Measurements from ENCODE around the gene CKAP4. TPM values are rescaled to one million over a fixed set of nuclear protein-coding genes. Genes with fewer than 3 reads are reported as not detected.

The CKAP4 gene
- total and polyA plus RNA-seq, 8 donors, result 13.7 to 98.7 (median 39.1) TPM

DNA sequence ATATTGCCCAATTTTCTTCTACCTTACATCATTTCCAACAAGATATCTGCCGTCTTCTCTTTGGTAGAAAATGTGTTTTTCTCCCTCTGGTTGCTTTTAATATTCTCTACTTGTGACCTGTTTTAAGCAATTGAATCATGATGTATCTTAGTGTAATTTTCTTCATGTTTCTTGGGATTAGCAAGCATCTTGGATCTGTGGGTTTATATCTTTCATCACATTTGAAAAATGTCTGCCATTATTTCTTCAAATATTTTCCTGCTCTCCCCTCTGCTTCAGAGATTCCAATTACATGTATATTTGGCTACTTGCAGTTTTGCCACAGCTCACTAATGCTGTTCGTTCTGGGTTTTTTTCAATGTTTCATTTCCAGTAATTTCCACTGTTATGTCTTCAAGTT is 30.1 kb downstream of the CKAP4 start:
- H3K4me1 ChIP-seq, result no peaks in the 10 kb centered on the region
- H3K36me3 ChIP-seq, result no peaks in the 10 kb centered on the region
- DNase-seq, result no peak
- peaks cover 8 to 22% (median 21%) of the 10 kb centered on the region in 4 donors for H3K9me3 ChIP-seq
- no peak overlapping the region for H3K27ac ChIP-seq
- H3K27me3 ChIP-seq, result peaks cover 0 to 11% (median 0%) of the 10 kb centered on the region in 3 donors
- TF ChIP-seq, protein P1, sequence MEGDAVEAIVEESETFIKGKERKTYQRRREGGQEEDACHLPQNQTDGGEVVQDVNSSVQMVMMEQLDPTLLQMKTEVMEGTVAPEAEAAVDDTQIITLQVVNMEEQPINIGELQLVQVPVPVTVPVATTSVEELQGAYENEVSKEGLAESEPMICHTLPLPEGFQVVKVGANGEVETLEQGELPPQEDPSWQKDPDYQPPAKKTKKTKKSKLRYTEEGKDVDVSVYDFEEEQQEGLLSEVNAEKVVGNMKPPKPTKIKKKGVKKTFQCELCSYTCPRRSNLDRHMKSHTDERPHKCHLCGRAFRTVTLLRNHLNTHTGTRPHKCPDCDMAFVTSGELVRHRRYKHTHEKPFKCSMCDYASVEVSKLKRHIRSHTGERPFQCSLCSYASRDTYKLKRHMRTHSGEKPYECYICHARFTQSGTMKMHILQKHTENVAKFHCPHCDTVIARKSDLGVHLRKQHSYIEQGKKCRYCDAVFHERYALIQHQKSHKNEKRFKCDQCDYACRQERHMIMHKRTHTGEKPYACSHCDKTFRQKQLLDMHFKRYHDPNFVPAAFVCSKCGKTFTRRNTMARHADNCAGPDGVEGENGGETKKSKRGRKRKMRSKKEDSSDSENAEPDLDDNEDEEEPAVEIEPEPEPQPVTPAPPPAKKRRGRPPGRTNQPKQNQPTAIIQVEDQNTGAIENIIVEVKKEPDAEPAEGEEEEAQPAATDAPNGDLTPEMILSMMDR (IDR thresholded peaks at IDR 0.05), result no peak
- no peak for TF ChIP-seq POLR2A (IDR thresholded peaks at IDR 0.05)
- 91 to 95% (median 92%) methylated on average over 2 of the region's 2 CpGs for WGBS, 5 donors
- no peak overlapping the region for H3K4me3 ChIP-seq
- intact Hi-C loops (cut with DNase I; ENCODE audit: low total_unique reads), result no loop called here

GRCh38 chr12:106214571-106214970 is 33.2 kb downstream of the CKAP4 start:
- Histone ChIP-seq H3K27ac (no peak overlapping the region), H3K27me3 (peaks cover 0 to 22% (median 0%) of the 10 kb centered on the region in 3 donors), H3K4me1 (no peaks in the 10 kb centered on the region), H3K4me3 (no peak overlapping the region), H3K36me3 (no peaks in the 10 kb centered on the region), H3K9me3 (peaks cover 8 to 22% (median 21%) of the 10 kb centered on the region in 4 donors)
- WGBS, 5 donors, result 53 to 59% (median 54%) methylated on average over 3 to 4 of the region's 4 CpGs
- TF ChIP-seq POLR2AphosphoS5 (IDR thresholded peaks at IDR 0.05) (no peak), EP300 (IDR thresholded peaks at IDR 0.05) (no peak), POLR2A (IDR thresholded peaks at IDR 0.05) (no peak)
- TF ChIP-seq, protein P1 (IDR thresholded peaks at IDR 0.05), result no peak
- DNase-seq, result no peak
- intact Hi-C loops (cut with DNase I; ENCODE audit: low total_unique reads), result no loop called here

- Histone ChIP-seq H3K9me3 (peaks cover 8 to 20% (median 18%) of the 10 kb centered on the region in 4 donors), H3K4me3 (no peak overlapping the region), H3K27me3 (peaks cover 0 to 22% (median 0%) of the 10 kb centered on the region in 3 donors), H3K27ac (no peak overlapping the region), H3K36me3 (no peaks in the 10 kb centered on the region), H3K4me1 (no peaks in the 10 kb centered on the region)
- TF ChIP-seq, protein P1 (IDR thresholded peaks at IDR 0.05), result no peak
- TF ChIP-seq EP300 (IDR thresholded peaks at IDR 0.05) (no peak), POLR2AphosphoS5 (IDR thresholded peaks at IDR 0.05) (no peak), POLR2A (IDR thresholded peaks at IDR 0.05) (no peak)
- intact Hi-C loops (cut with DNase I; ENCODE audit: low total_unique reads), result no loop called here
- no peak for DNase-seq
- 46 to 64% (median 63%) methylated on average over 5 to 6 of the region's 6 CpGs for WGBS, 5 donors
These were observed 34.2 kb downstream of the CKAP4 start for GRCh38 chr12:106213662-106214061.

DNA sequence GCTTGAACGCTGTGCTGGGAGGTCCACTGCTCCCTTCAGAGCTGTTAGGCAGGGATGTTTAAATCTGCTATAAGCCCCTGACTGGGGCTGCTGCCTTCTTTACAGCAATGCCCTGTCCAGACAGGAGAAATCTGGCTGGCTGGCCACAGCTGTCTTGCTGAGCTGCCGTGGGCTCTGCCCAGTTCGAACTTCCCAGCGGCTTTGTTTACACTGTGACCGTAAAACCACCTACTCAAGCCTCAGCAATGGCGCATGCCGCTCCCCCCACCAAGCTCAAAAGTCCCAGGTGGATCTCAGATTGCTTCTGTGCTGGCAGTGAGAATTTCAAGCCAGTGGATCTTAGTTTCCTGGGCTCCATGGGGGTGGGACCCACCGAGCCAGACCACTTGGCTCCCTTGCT is 35.8 kb downstream of the CKAP4 start:
- 54 to 67% (median 58%) methylated on average over 1 to 8 of the region's 8 CpGs for WGBS, 5 donors
- peaks cover 0 to 3% (median under 1%) of the 10 kb centered on the region in 4 donors for H3K9me3 ChIP-seq
- intact Hi-C loops (cut with DNase I; ENCODE audit: low total_unique reads), result no loop called here
- H3K27me3 ChIP-seq, result peaks cover 0 to 22% (median 0%) of the 10 kb centered on the region in 3 donors
- TF ChIP-seq EP300 (IDR thresholded peaks at IDR 0.05), result no peak
- TF ChIP-seq POLR2AphosphoS5 (IDR thresholded peaks at IDR 0.05), result no peak
- TF ChIP-seq, protein P1 (IDR thresholded peaks at IDR 0.05), result no peak
- TF ChIP-seq POLR2A (IDR thresholded peaks at IDR 0.05), result no peak
- no peak for DNase-seq
- no peak overlapping the region for H3K4me3 ChIP-seq
- H3K36me3 ChIP-seq, result no peaks in the 10 kb centered on the region
- no peak overlapping the region for H3K27ac ChIP-seq
- no peaks in the 10 kb centered on the region for H3K4me1 ChIP-seq

Measured in stomach (tissue), 9 donors.